HL-60/S4 (cell line): ENCODE data around the gene DNER.
"Not testable (repeated sequence)": the region's sequence is repeated elsewhere in the genome, so short reads cannot be mapped to it uniquely, and the experiment has no call there.

ENCODE experiments used
- in situ Hi-C: fragments of 300-500 bp; cut with MboI; formaldehyde crosslinking; loops from 2 replicates; pipeline ENCODE4 v1.14.3; 2022; ENCODE audit warnings: low sequenced_read_pairs

DNER gene

GRCh38 chr2:229409751-229410181, 304.6 kb downstream of the DNER start:
- in situ Hi-C loops = no loop called here

DNA sequence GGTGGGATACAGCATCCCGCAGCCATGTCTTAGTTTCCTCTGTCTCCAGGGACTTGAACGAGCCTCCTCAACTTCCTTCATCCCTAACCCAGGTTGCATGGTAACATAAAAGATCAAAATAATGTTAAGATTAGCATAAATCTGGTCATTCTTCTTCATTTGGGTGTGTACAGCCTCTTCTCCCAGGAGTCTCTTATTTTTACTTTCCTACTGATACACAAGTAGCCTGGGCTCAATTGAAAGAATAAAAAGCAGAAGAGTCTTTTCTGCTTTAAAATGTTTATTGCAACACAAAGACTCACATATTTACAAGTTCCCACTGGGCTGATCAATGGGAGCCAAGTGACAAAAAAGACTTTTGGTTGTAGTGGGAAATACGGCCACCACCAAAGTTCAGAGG, 305.4 kb downstream of the DNER start:
- in situ Hi-C loops = no loop called here

DNA sequence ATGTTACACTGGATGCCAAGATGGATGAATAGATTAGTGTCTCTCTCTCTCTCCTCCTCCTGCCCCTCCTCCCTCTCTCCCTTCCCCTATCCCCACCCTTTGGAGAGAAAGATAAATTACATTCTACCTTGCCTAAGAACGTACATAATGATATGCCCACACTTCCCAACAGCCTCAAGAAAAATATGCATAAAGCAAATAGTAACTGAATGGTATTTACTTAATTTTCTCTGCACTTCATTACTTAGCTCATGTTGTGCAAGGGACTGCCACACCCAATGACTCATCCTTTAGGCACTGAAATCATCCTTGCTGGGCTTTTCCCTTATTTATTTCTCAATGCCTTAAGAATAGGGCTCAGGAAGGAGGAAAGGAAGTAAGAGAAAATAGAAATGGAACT, 306.0 kb downstream of the DNER start:
- in situ Hi-C loops = no loop called here

GRCh38 chr2:229407170-229407569, 307.2 kb downstream of the DNER start:
- in situ Hi-C loops = no loop called here

- in situ Hi-C loops = no loop called here
These were observed 308.6 kb downstream of the DNER start for GRCh38 chr2:229405796-229406195.

DNA sequence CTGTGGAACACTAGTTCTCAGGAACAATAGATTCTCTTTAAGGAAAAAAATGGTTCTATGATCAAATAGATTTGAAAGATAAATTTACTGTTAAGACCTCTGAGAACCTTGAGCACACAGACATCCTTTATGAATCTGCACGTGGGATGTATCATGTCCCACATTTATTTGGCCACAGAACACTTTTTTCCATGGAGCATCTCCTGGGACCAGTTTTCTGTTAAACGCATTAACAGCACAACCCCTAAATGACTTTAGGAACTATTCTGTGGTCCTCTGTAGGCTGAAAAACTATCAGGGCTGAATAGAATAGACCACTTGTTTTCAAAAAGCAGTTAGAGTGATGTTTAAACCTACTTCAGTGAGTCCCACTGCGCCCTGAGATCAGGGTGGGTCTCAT, 311.1 kb downstream of the DNER start:
- in situ Hi-C loops = no loop called here

DNA sequence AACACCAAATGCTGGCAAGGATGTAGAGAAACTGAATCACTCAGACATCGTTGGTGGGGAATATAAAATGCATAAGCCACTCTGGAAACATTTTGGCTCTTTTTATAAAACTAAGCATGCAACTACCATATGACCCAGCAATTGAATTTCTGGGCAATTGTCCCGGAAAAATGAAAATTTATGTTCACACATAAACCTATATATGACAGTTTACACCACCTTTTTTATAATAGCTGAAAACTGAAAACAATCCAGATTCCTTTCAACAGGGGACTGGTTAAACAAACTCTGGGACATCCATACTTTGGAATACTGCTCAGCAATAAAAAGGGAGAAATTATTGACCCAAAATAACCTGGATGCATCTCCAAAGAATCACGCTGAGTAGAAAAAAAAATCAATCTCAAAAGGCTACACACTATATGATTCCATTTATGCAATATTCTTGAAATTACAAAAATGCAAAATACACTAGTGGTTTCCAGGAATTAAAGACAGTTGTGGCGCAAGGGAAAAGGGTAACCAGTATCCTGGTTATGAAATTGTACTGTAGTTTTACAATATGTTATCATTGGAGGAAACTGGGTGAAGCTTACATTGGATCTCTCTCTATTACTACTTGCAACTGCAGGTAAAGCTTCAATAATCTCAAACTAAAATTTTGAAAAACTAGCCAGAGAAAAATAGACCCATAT, 313.0 kb downstream of the DNER start:
- in situ Hi-C loops = no loop called here

- in situ Hi-C loops = no loop called here
These were observed 320.4 kb downstream of the DNER start for GRCh38 chr2:229393926-229394325.

- in situ Hi-C loops = no loop called here
These were observed 322.2 kb downstream of the DNER start for GRCh38 chr2:229392196-229392595.

- in situ Hi-C loops = no loop called here
These were observed 325.6 kb downstream of the DNER start for GRCh38 chr2:229388731-229389130.

DNA sequence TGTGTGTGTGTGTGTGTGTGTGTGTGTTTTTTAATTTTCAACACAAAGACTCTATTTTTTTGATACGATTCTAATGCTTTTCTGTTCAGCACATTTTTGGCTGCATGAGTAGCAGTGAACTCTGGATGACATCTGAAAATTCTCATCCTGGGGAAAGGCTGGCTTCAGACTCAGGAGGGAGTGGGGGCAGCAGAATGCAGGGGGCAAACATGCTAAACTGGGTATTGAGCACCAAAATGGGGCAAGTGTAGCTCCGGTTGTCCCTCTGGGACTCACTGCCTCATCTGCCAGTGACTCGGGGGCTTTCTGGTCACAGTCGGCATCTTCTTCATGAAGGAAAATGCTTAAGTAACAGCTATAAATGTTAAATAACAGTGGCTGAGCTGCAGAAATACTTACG, 326.5 kb downstream of the DNER start:
- in situ Hi-C loops = no loop called here

GRCh38 chr2:229380101-229380625, 334.2 kb downstream of the DNER start:
- in situ Hi-C loops = no loop called here

- in situ Hi-C loops = no loop called here
These were observed 336.0 kb downstream of the DNER start for GRCh38 chr2:229378386-229378785.

DNA sequence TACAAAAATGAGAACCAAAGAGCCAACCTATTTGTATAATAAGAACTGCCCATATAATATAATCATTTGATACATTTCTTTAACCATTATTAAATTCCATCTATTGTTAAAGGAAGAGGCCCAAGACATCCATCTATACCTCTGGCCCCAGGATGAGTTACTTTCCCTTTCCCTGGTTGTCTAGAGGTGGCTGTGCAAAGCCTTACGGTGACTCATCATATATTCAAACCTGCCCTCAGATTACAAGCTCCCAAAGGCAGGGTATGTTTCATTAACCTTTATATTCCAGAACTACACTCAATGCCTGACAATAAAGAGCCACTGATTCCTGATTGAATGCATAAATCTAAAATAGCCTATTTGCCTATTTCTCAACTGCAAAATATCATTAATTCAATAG, 337.5 kb downstream of the DNER start:
- in situ Hi-C loops = no loop called here

GRCh38 chr2:229375251-229375650, 339.1 kb downstream of the DNER start:
- in situ Hi-C loops = no loop called here

- in situ Hi-C loops = not testable (repeated sequence)
These were observed 341.0 kb downstream of the DNER start for GRCh38 chr2:229373311-229373710.

DNA sequence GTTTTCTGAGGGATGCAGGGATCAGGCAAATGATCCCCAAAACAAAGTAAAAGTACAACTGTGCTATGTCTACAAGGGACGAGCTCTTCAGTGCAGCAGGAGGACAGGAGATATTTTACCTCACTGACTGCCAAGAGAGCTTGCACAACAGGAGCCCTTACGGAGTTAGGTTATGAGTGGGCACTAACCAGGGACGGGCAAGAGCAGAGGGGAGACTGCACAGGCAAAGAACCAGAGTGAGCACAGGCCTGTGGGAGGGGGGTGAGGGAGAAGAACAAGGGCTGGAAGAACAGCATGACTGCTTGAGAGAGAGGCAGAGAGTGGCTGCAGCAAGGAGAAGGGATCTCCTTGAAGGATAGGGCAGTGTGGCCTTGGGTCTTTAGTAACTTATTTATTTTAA, 342.1 kb downstream of the DNER start:
- in situ Hi-C loops = no loop called here

DNA sequence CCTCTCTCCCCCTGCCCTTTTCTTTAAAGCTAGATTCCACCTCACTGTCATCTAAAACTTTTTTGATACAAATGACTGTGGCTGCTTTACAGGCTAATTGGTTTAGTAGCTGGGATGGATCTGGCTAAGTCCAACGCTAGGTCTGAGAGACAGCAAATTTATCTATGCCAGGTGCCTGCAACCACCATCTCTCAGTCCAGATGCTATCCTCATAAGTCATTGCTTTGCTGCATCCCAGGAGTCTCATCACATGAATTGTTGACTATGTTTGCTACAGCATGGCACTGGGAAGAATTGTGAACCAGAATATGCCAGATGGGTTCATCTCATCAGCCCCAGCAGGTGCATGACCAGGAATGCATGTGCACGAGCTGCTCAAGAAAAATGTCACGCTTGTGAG, 343.3 kb downstream of the DNER start:
- in situ Hi-C loops = no loop called here

DNA sequence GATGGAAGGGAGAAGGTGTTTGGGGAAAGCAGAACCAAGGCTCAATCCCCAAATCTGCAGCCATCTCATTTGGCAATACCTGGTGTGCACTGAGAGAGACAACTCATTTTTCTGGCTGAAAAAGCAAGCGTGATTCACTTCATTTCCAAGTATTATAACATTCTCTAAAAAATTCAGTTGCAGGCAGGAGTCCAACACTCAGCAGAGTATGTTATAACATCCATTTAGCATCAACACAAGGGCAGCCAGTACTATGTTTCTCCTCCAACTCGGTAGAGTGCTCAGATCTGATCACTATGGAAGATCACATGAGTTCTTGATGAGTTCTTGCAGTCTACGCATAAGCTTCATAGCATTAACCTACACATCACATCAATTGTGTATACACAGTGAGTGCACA, 343.8 kb downstream of the DNER start:
- in situ Hi-C loops = no loop called here

GRCh38 chr2:229363185-229363814, 351.1 kb downstream of the DNER start:
- in situ Hi-C loops = no loop called here

- in situ Hi-C loops = no loop called here
These were observed 363.5 kb downstream of the DNER start for GRCh38 chr2:229350883-229351282.

DNA sequence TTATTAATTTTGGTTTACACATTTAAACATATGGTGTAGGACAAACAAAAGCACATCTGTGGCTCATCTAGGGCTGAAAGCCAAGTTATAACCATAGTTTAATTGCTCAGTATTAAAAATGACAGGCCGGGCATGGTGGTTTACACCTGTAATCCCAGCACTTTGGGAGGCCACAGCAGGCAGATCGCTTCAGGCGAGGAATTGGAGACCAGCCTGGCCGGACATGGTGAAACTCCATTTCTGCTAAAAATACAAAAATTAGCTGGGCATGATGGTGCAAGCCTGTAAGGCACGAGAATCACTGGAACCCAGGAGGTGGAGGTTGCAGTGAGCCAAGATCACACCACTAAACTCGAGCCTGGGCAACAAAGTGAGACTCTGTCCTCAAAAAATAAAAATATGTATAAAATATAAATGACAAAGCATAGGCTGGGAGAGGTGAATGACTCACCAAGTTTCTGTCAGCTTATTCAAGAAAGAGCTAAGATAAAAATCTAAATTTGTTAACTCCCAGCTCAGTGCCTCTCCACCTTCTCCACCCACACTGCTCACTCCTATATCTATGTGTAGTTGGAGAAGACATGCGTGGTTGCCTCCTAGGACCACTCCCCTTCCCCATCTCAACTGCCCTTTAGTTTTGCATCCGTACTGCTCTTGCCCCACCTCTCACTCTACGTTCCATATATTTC, 364.1 kb downstream of the DNER start:
- in situ Hi-C loops = no loop called here
